Measurements from ENCODE around the gene ELMOD3.

DNA sequence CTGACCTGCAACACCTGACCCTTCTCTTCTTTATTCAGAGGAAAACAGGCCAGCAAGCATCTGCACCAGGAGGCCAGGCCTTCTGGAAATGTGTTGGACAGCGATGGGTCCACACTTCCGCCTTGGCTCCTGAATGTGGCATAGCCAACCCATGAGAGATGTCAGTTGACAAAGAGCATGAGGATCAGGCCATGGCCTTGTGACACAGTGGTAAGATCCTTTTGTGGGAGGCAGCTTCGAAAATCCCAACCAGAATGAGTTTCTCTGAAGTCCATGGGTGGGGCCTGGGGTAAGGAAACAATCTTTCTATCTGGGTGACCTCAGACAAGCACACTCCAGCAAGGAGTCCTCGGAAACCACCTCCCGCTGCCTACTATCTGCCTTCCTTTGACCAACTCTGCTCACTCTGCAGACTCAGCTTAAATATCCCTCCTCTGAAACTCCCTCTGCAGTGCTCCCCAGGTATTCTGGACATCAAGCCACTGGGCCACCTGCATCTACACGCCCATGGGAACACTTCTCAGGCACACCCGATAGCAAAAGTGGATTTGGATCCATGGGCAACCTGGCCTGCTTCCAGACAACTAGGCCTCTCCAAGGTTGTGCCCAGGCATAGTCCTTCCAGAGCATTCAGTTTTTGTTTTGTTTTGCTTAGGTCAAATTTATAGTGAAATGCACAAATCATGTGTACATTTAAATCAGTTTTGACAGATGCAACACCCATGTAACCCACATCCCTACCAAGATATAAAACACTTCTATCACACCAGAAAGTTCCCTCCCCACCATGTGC is 60.4 kb downstream of the ELMOD3 start:
- TF ChIP-seq KDM1A (IDR thresholded peaks at IDR 0.05; ENCODE audit: low read depth) (no peak), CEBPB (IDR thresholded peaks at IDR 0.05) (no peak), RFX5 (IDR thresholded peaks at IDR 0.05) (no peak), KDM5A (IDR thresholded peaks at IDR 0.05) (no peak)
- TF ChIP-seq, protein P1, sequence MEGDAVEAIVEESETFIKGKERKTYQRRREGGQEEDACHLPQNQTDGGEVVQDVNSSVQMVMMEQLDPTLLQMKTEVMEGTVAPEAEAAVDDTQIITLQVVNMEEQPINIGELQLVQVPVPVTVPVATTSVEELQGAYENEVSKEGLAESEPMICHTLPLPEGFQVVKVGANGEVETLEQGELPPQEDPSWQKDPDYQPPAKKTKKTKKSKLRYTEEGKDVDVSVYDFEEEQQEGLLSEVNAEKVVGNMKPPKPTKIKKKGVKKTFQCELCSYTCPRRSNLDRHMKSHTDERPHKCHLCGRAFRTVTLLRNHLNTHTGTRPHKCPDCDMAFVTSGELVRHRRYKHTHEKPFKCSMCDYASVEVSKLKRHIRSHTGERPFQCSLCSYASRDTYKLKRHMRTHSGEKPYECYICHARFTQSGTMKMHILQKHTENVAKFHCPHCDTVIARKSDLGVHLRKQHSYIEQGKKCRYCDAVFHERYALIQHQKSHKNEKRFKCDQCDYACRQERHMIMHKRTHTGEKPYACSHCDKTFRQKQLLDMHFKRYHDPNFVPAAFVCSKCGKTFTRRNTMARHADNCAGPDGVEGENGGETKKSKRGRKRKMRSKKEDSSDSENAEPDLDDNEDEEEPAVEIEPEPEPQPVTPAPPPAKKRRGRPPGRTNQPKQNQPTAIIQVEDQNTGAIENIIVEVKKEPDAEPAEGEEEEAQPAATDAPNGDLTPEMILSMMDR (IDR thresholded peaks at IDR 0.05): no peak
- TF ChIP-seq, protein P2, sequence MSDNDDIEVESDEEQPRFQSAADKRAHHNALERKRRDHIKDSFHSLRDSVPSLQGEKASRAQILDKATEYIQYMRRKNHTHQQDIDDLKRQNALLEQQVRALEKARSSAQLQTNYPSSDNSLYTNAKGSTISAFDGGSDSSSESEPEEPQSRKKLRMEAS (IDR thresholded peaks at IDR 0.05): no peak
- TF ChIP-seq, protein P3, sequence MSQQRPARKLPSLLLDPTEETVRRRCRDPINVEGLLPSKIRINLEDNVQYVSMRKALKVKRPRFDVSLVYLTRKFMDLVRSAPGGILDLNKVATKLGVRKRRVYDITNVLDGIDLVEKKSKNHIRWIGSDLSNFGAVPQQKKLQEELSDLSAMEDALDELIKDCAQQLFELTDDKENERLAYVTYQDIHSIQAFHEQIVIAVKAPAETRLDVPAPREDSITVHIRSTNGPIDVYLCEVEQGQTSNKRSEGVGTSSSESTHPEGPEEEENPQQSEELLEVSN (IDR thresholded peaks at IDR 0.05; ENCODE audit: borderline replicate concordance, low read depth): no peak
- TF ChIP-seq, protein P4, sequence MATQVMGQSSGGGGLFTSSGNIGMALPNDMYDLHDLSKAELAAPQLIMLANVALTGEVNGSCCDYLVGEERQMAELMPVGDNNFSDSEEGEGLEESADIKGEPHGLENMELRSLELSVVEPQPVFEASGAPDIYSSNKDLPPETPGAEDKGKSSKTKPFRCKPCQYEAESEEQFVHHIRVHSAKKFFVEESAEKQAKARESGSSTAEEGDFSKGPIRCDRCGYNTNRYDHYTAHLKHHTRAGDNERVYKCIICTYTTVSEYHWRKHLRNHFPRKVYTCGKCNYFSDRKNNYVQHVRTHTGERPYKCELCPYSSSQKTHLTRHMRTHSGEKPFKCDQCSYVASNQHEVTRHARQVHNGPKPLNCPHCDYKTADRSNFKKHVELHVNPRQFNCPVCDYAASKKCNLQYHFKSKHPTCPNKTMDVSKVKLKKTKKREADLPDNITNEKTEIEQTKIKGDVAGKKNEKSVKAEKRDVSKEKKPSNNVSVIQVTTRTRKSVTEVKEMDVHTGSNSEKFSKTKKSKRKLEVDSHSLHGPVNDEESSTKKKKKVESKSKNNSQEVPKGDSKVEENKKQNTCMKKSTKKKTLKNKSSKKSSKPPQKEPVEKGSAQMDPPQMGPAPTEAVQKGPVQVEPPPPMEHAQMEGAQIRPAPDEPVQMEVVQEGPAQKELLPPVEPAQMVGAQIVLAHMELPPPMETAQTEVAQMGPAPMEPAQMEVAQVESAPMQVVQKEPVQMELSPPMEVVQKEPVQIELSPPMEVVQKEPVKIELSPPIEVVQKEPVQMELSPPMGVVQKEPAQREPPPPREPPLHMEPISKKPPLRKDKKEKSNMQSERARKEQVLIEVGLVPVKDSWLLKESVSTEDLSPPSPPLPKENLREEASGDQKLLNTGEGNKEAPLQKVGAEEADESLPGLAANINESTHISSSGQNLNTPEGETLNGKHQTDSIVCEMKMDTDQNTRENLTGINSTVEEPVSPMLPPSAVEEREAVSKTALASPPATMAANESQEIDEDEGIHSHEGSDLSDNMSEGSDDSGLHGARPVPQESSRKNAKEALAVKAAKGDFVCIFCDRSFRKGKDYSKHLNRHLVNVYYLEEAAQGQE (IDR thresholded peaks at IDR 0.05): no peak

Measured in A549 (cell line).